ENCODE data around the gene TRIO. TPM values are rescaled to one million over a fixed set of nuclear protein-coding genes. Genes with fewer than 3 reads are reported as not detected.

TRIO gene
- total RNA-seq, 4 donors from 2014 or later = 112 to 155 (median 145) TPM

DNA sequence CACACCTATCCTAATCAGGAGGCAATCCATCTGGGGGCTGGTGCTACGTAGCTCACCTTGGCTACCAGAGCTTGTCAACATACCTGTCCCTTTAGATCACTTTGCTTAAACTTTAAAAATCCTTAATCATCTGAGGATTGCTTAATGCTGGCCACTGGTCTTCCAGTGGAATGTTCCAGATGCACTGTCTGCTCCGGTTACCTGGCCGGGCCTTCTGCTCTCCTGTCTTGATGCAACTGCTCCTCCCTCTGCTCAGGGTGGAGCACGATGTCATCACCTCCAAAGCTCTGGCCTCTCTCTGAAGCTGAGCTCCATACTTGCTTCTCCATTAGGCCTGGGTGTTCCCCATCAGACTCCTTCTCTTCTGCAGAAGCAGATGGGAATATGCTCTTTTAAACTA, 331.9 kb downstream of the TRIO start:
- no peaks in the 10 kb centered on the region for H3K27me3 ChIP-seq
- H3K4me3 ChIP-seq = no peak overlapping the region
- H3K27ac ChIP-seq (replicated peaks in 1 of 4) = no peak overlapping the region
- H3K36me3 ChIP-seq = peaks cover 60 to 95% (median 83%) of the 10 kb centered on the region in 4 donors
- H3K9me3 ChIP-seq = no peaks in the 10 kb centered on the region
- 93% methylated on average over 4 of the region's 4 CpGs for WGBS
- TF ChIP-seq POLR2A (IDR thresholded peaks at IDR 0.05; ENCODE audit: low read depth) (no peak), POLR2AphosphoS5 (IDR thresholded peaks at IDR 0.05) (no peak), EP300 (IDR thresholded peaks at IDR 0.05) (no peak)
- TF ChIP-seq, protein P1, sequence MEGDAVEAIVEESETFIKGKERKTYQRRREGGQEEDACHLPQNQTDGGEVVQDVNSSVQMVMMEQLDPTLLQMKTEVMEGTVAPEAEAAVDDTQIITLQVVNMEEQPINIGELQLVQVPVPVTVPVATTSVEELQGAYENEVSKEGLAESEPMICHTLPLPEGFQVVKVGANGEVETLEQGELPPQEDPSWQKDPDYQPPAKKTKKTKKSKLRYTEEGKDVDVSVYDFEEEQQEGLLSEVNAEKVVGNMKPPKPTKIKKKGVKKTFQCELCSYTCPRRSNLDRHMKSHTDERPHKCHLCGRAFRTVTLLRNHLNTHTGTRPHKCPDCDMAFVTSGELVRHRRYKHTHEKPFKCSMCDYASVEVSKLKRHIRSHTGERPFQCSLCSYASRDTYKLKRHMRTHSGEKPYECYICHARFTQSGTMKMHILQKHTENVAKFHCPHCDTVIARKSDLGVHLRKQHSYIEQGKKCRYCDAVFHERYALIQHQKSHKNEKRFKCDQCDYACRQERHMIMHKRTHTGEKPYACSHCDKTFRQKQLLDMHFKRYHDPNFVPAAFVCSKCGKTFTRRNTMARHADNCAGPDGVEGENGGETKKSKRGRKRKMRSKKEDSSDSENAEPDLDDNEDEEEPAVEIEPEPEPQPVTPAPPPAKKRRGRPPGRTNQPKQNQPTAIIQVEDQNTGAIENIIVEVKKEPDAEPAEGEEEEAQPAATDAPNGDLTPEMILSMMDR (IDR thresholded peaks at IDR 0.05) = no peak
- DNase-seq (ENCODE audit: extremely low spot score) = no peak
- peaks cover 0 to 4% (median 0%) of the 10 kb centered on the region in 4 donors for H3K4me1 ChIP-seq
- intact Hi-C loops (cut with DNase I) = no loop called here

DNA sequence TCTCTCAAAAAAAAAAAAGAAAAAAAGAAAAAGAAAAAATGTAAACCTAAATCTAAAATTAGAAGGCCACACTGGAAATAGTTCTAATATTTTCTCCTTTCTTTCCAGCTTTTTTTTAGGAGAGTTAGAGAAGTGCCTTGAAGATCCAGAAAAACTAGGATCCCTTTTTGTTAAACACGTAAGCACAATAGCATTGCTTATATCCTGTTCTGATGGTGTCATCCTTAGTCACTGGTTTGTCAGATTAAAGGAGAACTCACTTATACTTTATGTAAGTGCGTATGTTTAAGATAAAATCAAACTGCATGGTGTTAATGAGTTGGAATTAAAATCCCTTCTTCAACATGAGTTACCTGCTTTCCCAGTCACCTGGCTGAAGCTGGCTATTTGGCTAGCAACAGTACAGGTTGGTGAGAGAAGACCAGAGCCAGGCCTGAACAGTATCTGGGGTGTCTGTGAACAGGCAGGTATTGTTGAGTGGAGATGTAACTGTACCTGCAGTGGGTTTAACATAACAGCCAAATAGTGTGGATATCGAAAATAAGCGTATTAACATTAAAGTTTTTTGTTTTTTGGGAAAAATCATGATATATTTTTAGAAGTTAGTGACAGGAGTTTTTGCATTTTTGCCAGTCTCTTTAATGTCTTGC, 333.8 kb downstream of the TRIO start:
- no peaks in the 10 kb centered on the region for H3K27me3 ChIP-seq
- intact Hi-C loops (cut with DNase I) = no loop called here
- no peak overlapping the region for H3K27ac ChIP-seq (replicated peaks in 1 of 4)
- H3K36me3 ChIP-seq = peaks cover 66 to 97% (median 86%) of the 10 kb centered on the region in 4 donors
- H3K9me3 ChIP-seq = no peaks in the 10 kb centered on the region
- WGBS = 81% methylated on average over 4 of the region's 4 CpGs
- H3K4me3 ChIP-seq = no peak overlapping the region
- no peak for TF ChIP-seq POLR2AphosphoS5 (IDR thresholded peaks at IDR 0.05)
- TF ChIP-seq, protein P1 (IDR thresholded peaks at IDR 0.05) = no peak
- H3K4me1 ChIP-seq = peaks cover 0 to 4% (median 0%) of the 10 kb centered on the region in 4 donors
- no peak for DNase-seq (ENCODE audit: extremely low spot score)

DNA sequence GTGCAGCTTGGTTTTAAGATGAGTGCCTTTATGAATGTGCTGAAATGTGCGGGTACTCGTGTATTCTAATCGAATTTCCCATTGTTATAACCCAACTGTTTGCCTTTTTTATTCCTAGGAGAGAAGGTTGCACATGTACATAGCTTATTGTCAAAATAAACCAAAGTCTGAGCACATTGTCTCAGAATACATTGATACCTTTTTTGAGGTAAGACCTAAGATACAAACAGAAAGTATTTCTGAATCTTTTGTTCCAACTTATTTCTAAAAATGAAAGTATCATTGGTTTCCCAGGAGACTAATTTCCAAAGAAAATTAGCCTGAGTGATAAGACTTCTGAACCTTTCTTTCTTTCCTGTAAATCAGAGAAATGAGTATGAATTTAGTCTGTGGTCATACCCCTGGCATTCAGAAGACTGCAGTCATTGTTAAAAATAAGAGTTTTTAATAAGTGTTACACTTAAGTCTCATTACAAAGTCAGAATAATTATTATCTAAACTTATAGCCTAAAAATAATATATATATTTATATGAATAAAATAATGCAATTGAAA, 336.1 kb downstream of the TRIO start:
- Histone ChIP-seq H3K27ac (replicated peaks in 1 of 4) (no peak overlapping the region), H3K4me1 (peaks cover 0 to 4% (median 0%) of the 10 kb centered on the region in 4 donors), H3K9me3 (no peaks in the 10 kb centered on the region), H3K36me3 (peaks cover 61 to 99% (median 92%) of the 10 kb centered on the region in 4 donors), H3K27me3 (no peaks in the 10 kb centered on the region), H3K4me3 (no peak overlapping the region)
- no peak for DNase-seq (ENCODE audit: extremely low spot score)
- intact Hi-C loops (cut with DNase I) = no loop called here
- TF ChIP-seq POLR2A (IDR thresholded peaks at IDR 0.05; ENCODE audit: low read depth) = no peak
- no peak for TF ChIP-seq POLR2AphosphoS5 (IDR thresholded peaks at IDR 0.05)
- TF ChIP-seq, protein P1 (IDR thresholded peaks at IDR 0.05) = no peak
- no peak for TF ChIP-seq EP300 (IDR thresholded peaks at IDR 0.05)
- WGBS = 92% methylated on average over 3 of the region's 3 CpGs

DNA sequence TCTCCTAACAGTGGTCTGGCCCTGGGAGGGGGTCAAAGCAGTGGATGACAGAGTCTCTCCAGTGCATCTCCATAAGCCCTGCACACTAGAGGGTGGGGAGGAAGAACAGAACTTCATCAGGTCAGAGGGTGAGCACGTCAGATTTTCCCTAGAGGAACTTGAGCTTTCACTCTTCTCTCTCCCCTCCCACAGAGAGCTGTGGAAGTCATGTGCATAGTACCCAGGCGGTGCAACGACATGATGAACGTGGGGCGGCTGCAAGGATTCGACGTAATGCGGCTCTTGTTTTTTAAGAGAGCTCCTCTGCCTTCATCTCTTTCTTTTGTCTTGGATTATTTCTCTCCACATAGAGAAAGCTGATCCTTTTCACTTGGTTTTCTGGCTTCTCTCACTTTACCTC, 338.2 kb downstream of the TRIO start:
- H3K36me3 ChIP-seq = peaks cover 66 to 99% (median 94%) of the 10 kb centered on the region in 4 donors
- no peaks in the 10 kb centered on the region for H3K27me3 ChIP-seq
- intact Hi-C loops (cut with DNase I) = no loop called here
- no peak overlapping the region for H3K27ac ChIP-seq (replicated peaks in 1 of 4)
- no peak for DNase-seq (ENCODE audit: extremely low spot score)
- no peak overlapping the region for H3K4me3 ChIP-seq
- peaks cover 0 to 3% (median 0%) of the 10 kb centered on the region in 4 donors for H3K4me1 ChIP-seq
- TF ChIP-seq POLR2AphosphoS5 (IDR thresholded peaks at IDR 0.05) (no peak), EP300 (IDR thresholded peaks at IDR 0.05) (no peak), POLR2A (IDR thresholded peaks at IDR 0.05; ENCODE audit: low read depth) (no peak)
- TF ChIP-seq, protein P1 (IDR thresholded peaks at IDR 0.05) = no peak
- H3K9me3 ChIP-seq = no peaks in the 10 kb centered on the region
- WGBS = 91% methylated on average over 8 of the region's 8 CpGs
